ENCODE results near the gene CAVIN1.
A peak's percentile ranks its signal among the peaks of the same experiment; 100 is the strongest.

CAVIN1 gene

GRCh38 chr17:42407289-42407836 is 15.7 kb downstream of the CAVIN1 start:
- Histone ChIP-seq H3K4me3 (ENCODE audit: low read length) (no peak overlapping the region), H3K36me3 (ENCODE audit: control insufficient read depth, low read length) (no peaks in the 10 kb centered on the region), H3F3A (ENCODE audit: control insufficient read depth, insufficient read depth) (no peaks in the 10 kb centered on the region)

GRCh38 chr17:42406615-42407288 is 16.3 kb downstream of the CAVIN1 start:
- no peak overlapping the region for H3K27ac ChIP-seq (ENCODE audit: low read depth, low read length)
- H3K9me3 ChIP-seq (ENCODE audit: control insufficient read depth, insufficient read depth, low read length): no peaks in the 10 kb centered on the region
- peaks cover 6% of the 10 kb centered on the region; the same call in 1 of the 2 replicates for H3K4me1 ChIP-seq (ENCODE audit: control insufficient read depth, low read length)
- no peak overlapping the region for H3K4me2 ChIP-seq (ENCODE audit: low read length)
- no peaks in the 10 kb centered on the region for H4K20me1 ChIP-seq (ENCODE audit: control insufficient read depth, insufficient read depth, low read depth, low read length)
- H3K9me2 ChIP-seq (replicated peaks; ENCODE audit: control insufficient read depth, low read length): no peaks in the 10 kb centered on the region
- H3K4me3 ChIP-seq (ENCODE audit: low read length): no peak overlapping the region
- H3F3A ChIP-seq (ENCODE audit: control insufficient read depth, insufficient read depth): no peaks in the 10 kb centered on the region
- TF ChIP-seq EZH2phosphoT487 (IDR thresholded peaks at IDR 0.05; ENCODE audit: borderline replicate concordance, low read length) (no peak), CTCF (IDR thresholded peaks at IDR 0.05; ENCODE audit: low read depth, low read length, poor library complexity, severe bottlenecking) (no peak)
- no peaks in the 10 kb centered on the region for H3K36me3 ChIP-seq (ENCODE audit: control insufficient read depth, low read length)
- H3K79me2 ChIP-seq (ENCODE audit: control insufficient read depth, low read length): no peaks in the 10 kb centered on the region
- H3K27me3 ChIP-seq (ENCODE audit: control insufficient read depth, low read length): peaks cover 30% of the 10 kb centered on the region

More at GRCh38 chr17:42407289-42407836, 15.7 kb downstream of the CAVIN1 start:
- Histone ChIP-seq H3K27ac (ENCODE audit: low read depth, low read length) (no peak overlapping the region), H3K9me3 (ENCODE audit: control insufficient read depth, insufficient read depth, low read length) (no peaks in the 10 kb centered on the region), H3K27me3 (ENCODE audit: control insufficient read depth, low read length) (peaks cover 27% of the 10 kb centered on the region), H3K4me1 (ENCODE audit: control insufficient read depth, low read length) (peaks cover 6% of the 10 kb centered on the region; the same call in 1 of the 2 replicates), H3K9me2 (replicated peaks; ENCODE audit: control insufficient read depth, low read length) (no peaks in the 10 kb centered on the region), H3K4me2 (ENCODE audit: low read length) (no peak overlapping the region), H3K79me2 (ENCODE audit: control insufficient read depth, low read length) (no peaks in the 10 kb centered on the region), H4K20me1 (ENCODE audit: control insufficient read depth, insufficient read depth, low read depth, low read length) (no peaks in the 10 kb centered on the region)
- no peak for TF ChIP-seq CTCF (IDR thresholded peaks at IDR 0.05; ENCODE audit: low read depth, low read length, poor library complexity, severe bottlenecking)
- TF ChIP-seq EZH2phosphoT487 (IDR thresholded peaks at IDR 0.05; ENCODE audit: borderline replicate concordance, low read length): no peak

GRCh38 chr17:42405963-42406495 is 17.0 kb downstream of the CAVIN1 start:
- Histone ChIP-seq H4K20me1 (ENCODE audit: control insufficient read depth, insufficient read depth, low read depth, low read length) (no peaks in the 10 kb centered on the region), H3K9me3 (ENCODE audit: control insufficient read depth, insufficient read depth, low read length) (no peaks in the 10 kb centered on the region), H3K79me2 (ENCODE audit: control insufficient read depth, low read length) (no peaks in the 10 kb centered on the region), H3K4me1 (ENCODE audit: control insufficient read depth, low read length) (peaks cover 6% of the 10 kb centered on the region; the same call in 1 of the 2 replicates), H3K27me3 (ENCODE audit: control insufficient read depth, low read length) (peaks cover 30% of the 10 kb centered on the region), H3K4me3 (ENCODE audit: low read length) (no peak overlapping the region), H3K9me2 (replicated peaks; ENCODE audit: control insufficient read depth, low read length) (no peaks in the 10 kb centered on the region), H3K36me3 (ENCODE audit: control insufficient read depth, low read length) (no peaks in the 10 kb centered on the region), H3K4me2 (ENCODE audit: low read length) (no peak overlapping the region), H3F3A (ENCODE audit: control insufficient read depth, insufficient read depth) (no peaks in the 10 kb centered on the region), H3K27ac (ENCODE audit: low read depth, low read length) (no peak overlapping the region)
- TF ChIP-seq CTCF (IDR thresholded peaks at IDR 0.05; ENCODE audit: low read depth, low read length, poor library complexity, severe bottlenecking): peak; percentile 95
- no peak for TF ChIP-seq EZH2phosphoT487 (IDR thresholded peaks at IDR 0.05; ENCODE audit: borderline replicate concordance, low read length)
